ENCODE data around the gene STAP1.
"Not testable (repeated sequence)": the region's sequence is repeated elsewhere in the genome, so short reads cannot be mapped to it uniquely, and the experiment has no call there.

Gene STAP1

DNA sequence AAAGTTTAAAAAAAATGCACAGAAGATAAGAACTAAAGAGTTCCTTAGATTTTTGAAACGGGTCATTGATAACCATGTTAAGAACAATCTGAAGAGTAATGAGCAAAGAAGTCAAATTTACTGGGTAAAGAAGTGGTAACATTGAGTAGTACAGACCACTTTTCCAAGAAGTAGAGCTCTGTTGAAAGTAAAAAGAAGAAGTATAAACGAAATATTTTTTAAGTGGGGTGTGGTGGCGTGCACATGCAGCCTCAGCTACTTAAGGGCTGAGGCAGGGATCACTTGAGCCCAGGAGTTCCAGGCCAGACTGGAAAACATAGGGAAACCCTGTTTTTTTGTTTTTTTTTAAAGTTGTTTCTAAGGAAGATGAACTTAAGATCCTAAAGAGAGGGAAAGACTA lies 74.0 kb downstream of the STAP1 start:
- DNase-seq = no peak

DNA sequence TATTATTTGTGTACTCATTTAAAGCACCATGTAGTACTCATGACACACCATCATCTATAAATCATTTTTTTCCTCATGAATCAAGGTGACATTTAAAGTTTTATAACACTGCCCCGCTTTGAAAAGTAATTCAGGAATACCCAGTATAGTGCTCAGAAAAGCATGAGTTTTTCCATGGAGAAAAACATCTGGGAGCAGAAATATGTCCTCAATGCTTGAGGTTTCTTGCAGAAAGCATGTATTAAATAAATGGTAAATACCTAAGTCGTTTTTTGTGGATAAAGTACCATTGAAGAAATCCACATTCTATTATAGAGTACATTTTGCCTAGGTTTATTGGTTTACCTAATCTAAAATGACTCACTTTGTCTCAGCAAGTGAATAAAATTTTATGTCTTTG lies 76.2 kb downstream of the STAP1 start:
- no peak for DNase-seq

DNA sequence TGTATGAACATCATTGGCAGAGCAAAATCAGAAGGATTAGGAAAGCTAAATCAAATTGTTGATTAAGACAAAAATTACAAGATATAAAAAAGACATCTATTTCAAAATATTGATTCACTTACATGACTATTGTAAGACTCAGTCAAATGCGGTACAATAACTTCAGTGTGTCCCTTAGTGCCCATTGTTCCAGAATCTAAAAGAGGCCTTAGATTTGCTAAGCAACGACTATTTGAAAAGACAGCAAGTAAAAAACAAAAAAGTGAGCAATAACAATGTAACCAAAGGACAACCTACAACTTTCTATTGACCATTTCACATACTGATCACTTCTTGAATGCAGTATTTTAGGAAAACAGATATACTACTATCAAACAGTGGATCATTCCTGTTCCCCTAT lies 76.8 kb downstream of the STAP1 start:
- no peak for DNase-seq

DNA sequence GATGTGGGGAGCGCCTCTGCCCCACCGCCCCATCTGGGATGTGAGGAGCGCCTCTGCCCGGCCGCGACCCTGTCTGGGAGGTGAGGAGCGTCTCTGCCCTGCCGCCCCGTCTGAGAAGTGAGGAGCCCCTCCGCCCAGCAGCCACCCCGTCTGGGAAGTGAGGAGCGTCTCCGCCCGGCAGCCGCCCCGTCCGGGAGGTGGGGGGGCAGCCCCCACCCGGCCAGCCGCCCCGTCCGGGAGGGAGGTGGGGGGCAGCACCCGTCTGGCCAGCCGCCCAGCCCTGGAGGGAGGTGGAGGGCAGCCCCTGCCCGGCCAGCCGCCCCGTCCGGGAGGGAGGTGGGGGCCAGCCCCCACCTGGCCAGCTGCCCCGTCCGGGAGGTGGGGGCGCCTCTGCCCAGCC lies 78.5 kb downstream of the STAP1 start:
- DNase-seq = not testable (repeated sequence)

DNA sequence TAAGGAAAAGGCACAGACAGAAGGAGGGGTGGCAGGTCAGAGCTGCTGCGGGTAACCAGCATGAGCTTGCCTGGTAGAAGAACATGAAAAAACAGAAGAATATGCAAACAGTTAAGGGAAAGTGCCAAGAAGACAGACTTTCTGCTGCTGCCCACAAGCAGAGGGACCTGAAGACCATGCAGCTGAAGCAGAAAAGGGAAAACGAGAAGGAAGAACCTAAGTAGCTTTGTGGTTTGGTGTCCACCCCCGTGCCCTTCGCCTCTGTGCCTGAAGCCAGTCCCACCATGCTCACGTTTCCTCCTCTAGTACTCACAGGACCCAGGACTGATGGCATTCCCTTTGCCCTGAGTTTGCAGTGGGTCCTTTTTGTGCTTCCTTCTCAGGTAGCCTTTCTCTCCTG lies 79.6 kb downstream of the STAP1 start:
- DNase-seq = no peak

DNA sequence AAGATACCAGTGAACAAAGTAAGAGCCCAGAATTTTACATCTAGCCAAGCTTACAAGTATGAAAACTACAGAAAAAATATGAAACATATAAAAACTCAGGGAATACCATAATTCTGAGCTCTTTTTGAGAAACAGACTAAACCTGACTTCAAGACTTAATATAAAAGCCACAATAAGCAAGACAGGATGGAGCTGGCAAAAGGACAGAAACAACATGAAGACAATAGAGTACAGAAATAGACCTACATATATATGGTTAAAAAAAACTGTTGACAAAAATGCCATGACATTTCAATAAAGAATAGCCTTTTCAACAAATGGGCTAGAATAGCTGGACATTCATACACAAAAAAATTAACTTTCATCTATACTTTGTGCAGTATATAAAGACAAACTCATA lies 93.0 kb downstream of the STAP1 start:
- no peak for DNase-seq
